GM21717 (cell line): ENCODE measurements around the gene C10orf67.
"Not testable (repeated sequence)": the region's sequence is repeated elsewhere in the genome, so short reads cannot be mapped to it uniquely, and the experiment has no call there.

Experiments used
- ATAC-seq: cut with Tn5 transposase; IDR thresholded peaks from one replicate; pipeline ENCODE4 v1.9.1; 2021; ENCODE audit warnings: mild to moderate bottlenecking, moderate library complexity; ENCODE audit not compliant: unreplicated experiment

The C10orf67 gene

DNA sequence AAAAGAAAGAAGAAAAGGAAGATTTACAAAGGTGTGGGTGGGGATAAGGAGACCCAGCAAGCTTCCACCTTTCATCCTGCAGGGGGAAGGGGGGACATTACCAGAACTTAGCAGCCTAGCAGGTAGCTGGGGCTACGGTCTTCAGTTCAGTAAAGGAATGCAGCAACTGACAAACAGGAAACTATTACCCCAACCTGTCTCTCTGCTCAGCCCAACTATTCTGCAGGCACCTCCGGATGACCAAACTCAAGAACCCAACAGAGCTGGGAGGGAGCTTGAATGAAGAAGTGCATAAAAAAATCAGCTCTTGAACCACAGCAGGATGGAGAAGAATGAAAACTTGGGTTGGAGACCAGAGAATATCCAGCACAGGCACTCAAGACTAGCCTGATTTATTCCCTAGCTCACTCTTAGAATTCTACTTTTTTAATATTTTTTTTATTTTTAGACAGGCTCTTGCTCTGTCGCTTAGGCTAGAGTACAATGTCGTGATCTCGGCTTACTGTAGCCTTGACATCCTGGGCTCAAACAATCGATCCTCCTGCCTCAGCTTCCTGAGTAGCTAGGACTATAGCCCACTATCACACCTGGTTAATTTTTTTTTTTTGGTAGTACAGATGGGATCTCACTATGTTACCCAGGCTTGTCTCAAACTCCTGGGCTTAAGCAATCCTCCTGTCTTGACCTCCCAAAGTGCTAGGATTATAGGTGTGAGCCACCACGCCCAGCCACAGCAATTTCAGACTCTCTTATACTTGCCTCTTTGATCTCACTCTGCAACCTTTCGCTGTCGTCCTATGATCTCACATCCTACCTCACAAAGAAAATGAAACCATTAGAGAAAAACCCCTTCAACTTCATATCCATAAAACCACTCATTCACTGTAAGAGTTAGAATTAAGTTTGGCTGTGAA is 18.5 kb upstream of the C10orf67 start:
- ATAC-seq, result peak; percentile 47

DNA sequence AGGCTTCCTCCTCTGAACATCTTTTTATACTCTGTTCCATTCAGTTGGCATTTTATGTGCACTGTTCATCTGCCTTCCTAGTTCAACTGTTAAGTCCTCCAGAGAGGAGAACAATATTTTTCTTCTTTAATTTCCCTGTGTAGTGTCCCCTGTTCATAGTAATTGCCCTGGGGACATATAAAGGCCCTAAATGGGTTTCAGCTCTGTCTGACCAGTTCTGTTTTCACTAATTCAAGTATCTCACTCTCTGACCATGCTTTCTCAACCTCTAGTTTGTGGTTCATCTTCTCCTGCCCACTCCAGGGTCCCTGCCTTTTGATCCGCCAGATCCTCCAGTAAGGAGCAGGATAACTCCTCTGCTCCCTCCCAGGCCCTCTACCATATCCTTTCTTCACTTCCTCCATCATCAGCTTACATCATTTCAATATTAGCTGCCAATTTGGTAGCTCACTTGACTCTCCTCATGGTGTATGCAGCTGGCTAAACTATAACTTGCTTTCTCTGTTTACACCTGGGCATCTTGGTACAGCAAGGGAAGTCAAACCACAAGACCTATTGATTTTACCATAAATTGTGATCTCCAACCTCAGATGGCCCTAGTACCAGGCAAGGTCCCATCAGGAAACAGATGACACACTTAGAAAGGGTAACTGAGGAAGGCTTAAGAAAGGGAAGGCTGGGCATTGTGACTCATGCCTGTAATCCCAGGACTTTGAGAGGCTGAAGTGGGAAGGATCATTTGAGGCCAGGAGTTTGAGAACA is 17.7 kb upstream of the C10orf67 start:
- ATAC-seq, result no peak

DNA sequence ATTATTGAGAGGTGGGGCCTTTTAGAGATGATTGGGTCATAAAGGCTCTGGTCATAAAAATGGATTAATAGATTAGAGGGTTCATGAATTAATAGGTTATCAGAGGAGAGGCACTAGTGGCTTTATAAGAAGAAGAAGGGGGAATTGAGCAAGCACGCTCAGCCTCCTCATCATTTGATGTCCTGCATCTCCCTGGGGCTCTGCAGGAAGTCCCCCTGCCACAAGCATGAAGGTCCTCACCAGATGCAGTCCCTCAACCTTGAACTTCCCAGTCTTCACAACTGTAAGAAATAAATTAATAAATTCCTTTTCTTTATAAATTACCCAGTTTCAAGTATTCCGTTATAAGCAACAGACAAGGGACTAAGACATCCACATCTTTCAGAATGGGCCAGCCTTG is 17.1 kb upstream of the C10orf67 start:
- no peak for ATAC-seq

DNA sequence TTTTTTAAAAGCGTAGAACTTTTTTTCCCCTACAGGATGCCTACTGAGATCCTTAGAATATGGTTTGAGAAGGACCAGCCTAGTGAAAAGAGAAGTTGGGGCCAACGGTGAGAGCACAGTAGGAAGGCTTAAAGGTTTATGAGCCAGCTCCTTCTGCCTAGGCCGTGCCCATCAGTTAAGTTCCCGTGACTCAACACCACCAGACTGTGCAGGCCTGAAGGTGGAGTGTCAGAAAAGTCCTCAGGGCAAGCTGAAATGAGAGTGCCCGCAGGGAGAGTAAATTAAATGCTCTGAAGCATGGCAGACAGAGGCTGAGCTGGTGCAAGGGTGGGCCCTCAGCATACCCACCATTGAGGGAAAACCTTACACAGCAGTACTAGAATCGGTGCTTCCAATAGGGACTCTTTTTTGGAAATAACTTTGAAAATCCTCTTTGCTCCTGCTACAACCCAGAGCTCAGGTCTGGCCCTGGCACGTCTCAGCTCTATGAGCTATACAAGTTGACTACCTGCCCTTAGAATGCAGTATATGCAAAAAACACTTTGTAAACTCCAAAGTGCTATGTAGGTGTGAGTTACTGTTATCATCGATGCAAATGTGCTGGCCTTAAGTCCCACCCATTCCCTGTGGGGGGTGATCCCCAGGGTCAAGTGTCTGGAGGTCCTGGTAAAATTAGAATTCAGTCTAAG is 15.2 kb upstream of the C10orf67 start:
- no peak for ATAC-seq

DNA sequence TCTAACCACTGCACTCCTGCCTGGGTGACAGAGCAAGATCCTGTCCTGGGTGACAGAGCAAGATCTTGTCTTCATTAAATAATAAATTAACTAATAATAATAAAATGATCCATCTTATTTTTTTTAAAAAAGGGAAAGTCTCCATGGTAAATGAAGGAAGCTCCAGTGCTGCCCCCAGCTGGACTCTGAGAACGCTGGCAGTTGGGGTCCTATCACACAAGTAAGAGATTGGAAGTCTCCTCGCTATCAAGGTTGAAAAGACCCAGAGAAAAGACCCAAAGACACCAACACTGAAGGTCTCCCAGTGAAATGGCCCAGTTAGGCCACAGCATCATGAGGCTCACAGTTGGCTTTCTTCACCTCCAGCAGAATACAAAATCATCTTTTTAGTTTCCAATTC is 13.8 kb upstream of the C10orf67 start:
- no peak for ATAC-seq

DNA sequence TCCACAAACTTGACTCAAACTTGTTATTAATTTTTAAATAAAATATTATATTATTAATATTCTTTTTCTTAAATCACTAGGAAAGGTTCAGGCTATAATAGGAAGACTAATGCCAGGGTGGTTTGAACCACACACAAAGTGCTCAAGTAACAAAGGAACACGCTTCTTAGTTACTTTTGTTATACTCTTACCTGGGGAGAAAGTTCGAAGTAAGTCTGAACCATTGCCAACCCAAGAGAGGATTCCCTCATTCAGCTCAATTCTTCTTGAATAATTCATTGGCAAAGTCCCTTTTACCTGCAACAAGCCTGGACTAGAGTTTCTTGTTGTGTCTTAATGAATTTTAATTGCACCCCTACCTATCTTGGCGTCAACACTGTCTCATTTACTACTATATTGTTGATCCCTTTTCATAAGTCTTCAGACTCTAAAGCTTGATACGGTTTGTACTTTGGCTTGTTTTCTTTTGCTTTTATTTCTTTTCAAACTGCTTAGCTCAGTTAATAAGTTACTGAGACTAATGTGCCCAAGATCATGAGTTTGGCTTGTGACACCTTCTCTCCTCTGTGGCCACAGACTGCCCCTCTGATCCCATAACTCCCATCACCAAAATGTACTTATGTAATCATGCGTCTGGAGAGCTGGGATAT is 10.2 kb upstream of the C10orf67 start:
- no peak for ATAC-seq

DNA sequence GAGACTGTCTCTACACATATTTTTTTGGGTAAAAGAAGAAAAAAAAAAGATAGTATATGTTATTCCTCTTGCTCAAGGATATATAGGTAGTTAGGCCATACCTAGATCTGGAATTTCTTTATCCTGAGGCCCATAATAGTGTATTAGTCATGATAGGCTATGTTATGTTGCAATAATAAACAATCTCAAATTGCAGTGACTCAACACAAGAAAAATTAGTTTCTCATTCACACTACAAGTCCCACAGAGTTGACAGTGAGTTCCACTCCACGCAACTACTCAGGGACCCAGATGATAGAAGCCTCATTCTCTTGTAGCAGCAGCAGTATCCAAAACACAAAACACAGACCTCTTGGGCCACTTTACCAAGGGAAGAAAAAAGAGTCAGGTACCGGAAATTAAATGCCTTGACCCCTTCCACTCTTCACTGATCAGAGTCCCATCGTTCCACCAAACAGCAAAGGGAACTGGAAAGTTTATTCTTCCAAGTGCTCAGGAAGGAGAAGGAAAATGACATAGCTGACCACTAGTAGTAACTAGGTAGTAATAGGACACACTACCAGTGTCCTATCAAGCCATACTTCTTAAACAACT is 7.4 kb upstream of the C10orf67 start:
- ATAC-seq, result no peak

DNA sequence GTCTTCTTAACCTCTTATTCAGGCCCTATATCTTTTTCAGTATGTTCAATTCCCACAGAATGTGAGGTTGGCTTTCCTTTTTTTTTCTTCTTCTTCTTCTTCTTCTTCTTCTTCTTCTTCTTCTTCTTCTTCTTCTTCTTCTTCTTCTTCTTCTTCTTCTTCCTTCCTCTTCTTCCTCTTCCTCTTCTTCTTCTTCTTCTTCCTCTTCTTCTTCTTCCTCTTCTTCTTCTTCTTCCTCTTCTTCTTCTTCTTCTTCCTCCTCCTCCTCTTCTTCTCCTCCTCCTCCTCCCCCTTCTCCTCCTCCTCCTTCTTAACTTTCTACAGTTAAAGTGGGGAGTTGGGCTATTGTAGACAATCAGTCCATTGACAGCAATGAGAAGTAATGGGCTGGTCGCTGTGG is 6.1 kb upstream of the C10orf67 start:
- not testable (repeated sequence) for ATAC-seq

DNA sequence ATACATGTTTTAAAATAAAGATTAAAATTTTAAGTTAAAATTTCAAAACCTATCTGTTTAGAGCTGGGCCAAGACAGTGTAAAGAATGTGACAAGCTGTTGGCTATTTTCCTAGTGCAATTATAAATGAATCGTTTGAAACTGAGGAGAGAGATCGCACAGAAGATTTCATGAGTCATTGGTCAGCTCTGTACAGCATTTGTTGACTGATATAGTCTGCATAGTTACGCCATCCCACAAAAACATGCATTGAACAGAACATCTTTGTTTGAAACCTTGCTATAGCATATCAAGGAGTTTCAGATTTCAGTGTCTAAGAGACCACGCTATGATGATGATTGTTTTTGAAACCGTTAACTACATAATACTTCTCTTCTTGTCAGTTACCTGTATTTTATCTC is 1.3 kb upstream of the C10orf67 start:
- no peak for ATAC-seq

DNA sequence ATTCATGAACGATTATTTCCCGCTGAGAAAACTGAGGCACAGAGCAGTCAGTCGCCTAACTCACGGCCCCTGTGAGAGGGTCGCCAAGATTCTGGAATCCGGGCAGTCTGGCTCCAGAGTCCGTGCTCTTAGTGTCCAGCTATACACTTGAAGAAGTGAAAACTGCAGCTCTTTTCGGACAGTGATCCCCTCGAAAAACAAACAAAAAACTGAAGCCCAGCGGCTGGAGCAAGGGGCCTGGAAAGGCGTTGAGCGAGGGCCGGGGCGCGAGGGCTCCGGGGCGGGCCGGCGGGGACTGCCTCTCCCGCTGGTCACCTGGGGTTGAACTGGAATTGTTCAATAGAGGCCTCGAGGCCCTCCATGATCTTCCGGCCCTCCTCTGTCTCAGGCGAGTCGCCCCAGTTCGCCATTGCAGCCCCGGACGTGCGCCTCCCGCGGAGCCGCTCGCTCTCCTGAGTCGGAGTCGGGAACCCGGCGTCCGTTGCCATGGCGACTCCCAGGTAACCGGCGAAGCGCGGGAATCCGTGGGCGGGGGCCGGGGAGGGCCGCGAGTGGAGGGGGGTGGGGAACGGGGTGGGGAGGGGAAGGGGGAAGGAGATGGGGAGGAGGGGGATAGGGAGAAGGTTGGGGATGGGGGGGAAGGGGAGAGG is 881 bp downstream of the C10orf67 start:
- no peak for ATAC-seq

DNA sequence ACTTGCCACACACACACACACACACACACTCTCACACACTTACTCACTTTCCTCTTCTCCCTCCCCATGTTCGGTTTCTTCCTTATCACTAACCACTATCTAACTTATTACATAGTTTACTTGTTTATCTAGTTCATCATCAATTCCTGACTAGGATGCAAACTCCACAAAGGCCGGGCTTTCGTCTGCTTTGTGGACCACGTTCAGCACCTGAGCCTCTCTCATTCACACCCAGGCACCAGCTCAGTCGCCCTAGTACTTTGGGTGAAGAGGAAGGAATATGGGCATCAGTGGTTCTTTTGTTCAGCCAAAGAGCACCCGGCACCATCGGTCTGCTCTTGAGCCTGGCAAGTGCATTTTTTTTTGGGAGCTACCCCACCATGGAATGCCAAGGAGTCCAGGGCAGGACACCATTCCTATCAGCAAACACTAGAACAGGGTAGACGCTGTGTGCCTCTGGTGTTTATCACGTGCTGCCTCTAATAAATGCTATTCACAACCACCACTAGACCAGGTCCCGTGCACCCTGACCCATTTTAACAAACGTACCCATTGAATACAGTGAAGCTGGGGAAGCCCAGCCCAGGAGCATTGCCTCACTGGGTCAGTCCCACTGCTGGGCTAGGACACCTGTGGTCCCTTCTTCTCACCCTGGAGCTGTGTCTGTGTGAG is 2.2 kb downstream of the C10orf67 start:
- ATAC-seq, result no peak

DNA sequence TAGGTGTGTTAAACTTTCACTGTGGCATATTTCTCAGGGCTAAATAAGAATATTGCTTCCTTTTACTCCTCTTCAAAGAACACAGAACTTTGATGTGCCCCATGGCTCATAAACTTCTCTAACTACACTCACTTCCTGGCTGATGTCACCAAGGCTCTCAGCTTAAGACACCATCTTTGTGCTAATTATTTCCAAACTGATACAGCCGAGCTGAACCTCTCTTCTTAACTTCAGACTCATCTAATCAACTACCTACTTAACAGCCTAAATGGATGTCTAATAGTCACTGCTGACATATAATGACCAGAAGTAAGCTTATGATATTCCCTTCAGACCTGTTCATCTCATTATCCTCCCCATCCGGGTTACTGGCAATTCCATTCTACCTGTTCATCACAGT is 3.6 kb downstream of the C10orf67 start:
- no peak for ATAC-seq

DNA sequence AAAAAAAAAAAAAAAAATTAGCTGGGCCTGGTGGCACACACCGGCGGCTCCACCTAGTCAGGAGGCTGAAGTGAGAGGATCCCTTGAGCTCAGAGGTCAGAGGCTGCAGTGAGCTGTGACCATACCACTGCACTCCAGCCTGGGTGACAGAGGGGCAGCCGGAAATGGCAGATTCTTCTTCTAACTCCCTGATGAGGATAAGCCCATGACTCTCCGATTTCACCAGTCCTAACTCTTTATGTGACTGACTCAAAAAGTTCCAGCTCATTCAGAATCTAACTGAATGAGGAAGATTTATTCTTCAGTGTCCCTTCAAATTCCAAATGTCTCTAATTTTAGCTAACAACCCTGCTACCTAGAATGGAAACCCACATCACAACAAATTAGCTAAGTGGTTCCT is 4.2 kb downstream of the C10orf67 start:
- ATAC-seq, result no peak

DNA sequence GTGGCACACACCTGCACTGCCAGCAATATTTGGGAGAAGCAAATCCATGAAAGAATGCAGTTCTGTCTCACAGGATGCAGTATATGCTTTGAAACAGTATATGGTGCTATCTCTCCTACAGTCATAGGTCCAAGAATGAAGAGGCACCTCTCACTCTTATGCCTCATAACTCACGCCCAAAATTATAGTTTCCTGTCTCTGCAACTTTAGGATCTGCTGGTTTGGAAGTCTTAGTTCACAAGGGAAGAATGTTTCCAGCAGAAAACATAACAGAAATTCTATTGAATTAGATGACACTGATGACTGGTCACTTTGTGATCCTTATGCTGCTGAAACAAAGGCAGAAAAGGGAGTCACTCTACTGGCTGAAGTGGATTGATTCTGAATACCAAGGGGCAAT is 5.7 kb downstream of the C10orf67 start:
- no peak for ATAC-seq

DNA sequence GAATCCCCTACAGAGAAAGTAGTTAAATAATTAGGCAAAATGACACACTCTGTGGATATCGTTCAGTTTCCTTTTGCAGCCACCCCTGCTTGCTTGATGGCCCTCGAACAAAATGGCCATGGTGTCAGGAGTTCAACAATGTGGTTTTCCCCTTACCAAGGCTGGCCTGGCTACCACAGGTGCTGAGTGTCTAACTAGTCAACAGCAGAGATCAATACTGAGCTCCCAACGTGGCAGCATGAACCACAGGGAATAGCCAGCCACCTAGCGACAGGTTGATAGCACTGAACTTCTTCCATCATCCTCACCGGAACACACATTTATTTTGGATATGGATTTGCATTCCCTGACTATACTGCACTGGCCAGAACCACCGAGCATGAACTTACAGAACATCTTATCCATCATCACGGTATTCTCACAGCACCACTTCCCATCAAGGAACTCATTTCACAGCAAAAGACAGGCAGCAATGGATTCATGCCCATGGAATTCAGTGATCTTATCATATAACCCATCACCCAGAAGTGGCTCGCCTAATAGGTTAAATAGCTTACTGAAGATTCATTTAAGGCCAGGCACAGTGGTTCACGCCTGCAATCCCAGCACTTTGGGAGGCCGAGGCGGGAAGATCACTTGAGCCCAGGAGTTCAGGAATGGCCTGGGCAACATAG is 6.3 kb downstream of the C10orf67 start:
- ATAC-seq, result no peak

DNA sequence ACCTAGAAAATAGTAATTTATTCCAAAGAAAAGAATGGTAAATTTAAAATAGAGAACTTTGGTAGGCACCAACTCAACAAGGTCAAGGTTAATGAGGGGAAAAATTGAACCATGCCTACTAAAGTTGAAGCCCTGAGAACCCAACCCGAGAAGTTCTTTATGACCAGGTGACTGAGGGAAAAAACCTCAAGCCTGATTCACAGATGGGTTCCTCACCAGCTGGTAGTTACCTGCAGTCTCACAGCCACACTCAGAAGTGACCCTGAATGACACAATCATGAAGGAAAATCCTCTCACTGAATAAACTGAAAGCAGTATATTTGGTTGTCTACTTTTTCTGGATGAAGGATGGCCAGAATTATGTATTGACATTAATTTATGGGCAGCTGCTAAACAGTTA is 7.0 kb downstream of the C10orf67 start:
- ATAC-seq, result peak; percentile 50

DNA sequence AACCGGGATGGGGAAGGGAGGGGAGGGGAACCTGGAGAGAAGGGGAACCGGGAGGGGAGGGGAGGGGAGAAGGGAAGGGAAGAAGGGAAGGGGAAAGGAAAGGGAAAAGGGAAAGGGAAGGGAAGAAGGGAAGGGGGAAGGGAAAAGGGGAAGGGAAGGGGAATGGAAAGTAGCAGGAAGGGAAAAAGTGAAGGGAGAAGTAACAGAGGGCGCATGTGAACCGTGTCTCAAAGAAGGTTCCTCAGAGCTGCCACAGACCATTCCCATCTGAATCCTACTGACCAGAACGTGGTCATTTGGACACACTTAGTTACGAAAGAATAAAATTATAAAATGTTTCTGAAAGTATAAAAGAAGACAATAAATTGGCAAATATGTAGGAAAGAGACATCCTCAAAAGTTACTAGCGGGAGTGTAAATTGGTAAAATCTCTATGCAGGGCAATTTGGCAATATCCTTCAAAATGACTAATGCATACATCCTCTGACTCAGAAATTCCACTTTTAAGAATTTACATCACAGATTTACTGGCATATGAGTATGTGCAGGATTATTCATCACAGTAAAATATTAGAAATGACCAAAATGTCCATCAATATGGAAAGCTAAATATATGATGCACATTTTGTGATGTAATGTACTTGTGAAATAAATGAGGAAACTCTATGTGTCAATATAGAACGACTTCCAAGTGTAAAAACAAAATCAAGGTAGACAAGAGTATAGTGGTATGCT is 12.9 kb downstream of the C10orf67 start:
- no peak for ATAC-seq

DNA sequence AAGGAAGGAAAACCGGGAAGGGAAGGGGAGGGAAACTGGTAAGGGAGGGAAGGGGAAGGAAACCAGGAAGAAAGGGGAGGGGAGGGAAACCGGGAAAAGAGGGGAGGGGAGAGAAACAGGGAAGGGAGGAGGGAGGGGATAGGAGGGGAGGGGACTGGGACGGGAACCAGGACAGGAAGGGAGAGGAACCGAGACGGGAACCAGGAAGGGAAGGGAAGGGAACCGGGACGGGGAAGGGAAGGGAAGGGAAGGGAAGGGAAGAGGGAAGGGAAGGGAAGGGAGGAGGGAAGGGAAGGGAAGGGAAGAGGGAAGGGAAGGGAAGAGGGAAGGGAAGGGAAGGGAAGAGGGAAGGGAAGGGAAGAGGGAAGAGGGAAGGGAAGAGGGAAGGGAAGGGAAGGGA is 13.6 kb downstream of the C10orf67 start:
- no peak for ATAC-seq
